Mesothelial cell of epicardium (in vitro differentiated cells): Measurements from ENCODE around the gene STXBP5. TPM values are rescaled to one million over a fixed set of nuclear protein-coding genes. Genes with fewer than 3 reads are reported as not detected.

Experiments
- DNase-seq, 2 experiments: peaks; one replicate each; pipeline ENCODE4 v3.0.0; 2021; ENCODE audit warnings: low spot score in 2 of 2; ENCODE audit not compliant: unreplicated experiment in 2 of 2
- H3K27ac Mint-ChIP-seq: 2 replicates; pipeline ENCODE4 v1.8.0; 2021; ENCODE audit warnings: mixed read lengths
- H3K27me3 Mint-ChIP-seq: 2 replicates; pipeline ENCODE4 v1.8.0; 2021; ENCODE audit warnings: low read depth, mixed read lengths
- H3K36me3 Mint-ChIP-seq: 2 replicates; pipeline ENCODE4 v1.8.0; 2021; ENCODE audit warnings: mixed read lengths
- H3K4me1 Mint-ChIP-seq: 2 replicates; pipeline ENCODE4 v1.8.0; 2021; ENCODE audit warnings: mixed read lengths
- H3K4me3 Mint-ChIP-seq: 2 replicates; pipeline ENCODE4 v1.8.0; 2021; ENCODE audit warnings: mild to moderate bottlenecking, moderate library complexity, mixed read lengths
- H3K9me3 Mint-ChIP-seq: 2 replicates; pipeline ENCODE4 v1.8.0; 2021; ENCODE audit warnings: mixed read lengths
- CTCF ChIP-seq: fragments of 200-600 bp; sonication (generic); IDR thresholded peaks from one replicate; pipeline ENCODE4 v1.5.0; 2021; ENCODE audit warnings: antibody characterized with exemption; ENCODE audit not compliant: unreplicated experiment
- total RNA-seq: library from RNA; stranded (reverse); gene quantifications from 3 replicates; pipeline ENCODE4 v1.2.1, GENCODE V29; 2021

The STXBP5 gene
- total RNA-seq, 1 donor from 2014 or later = 22.0 TPM

- no peak for DNase-seq
- Mint-ChIP-seq H3K27ac (no peak overlapping the region), H3K4me1 (peaks cover 5% of the 10 kb centered on the region), H3K36me3 (peaks cover 13% of the 10 kb centered on the region), H3K27me3 (no peaks in the 10 kb centered on the region), H3K9me3 (no peaks in the 10 kb centered on the region), H3K4me3 (no peak overlapping the region)
- TF ChIP-seq CTCF = no peak
Observed at GRCh38 chr6:147345902-147346301, 141.7 kb downstream of the STXBP5 start.

GRCh38 chr6:147347179-147347881 lies 143.1 kb downstream of the STXBP5 start:
- Mint-ChIP-seq H3K4me3 (no peak overlapping the region), H3K4me1 (peaks cover 5% of the 10 kb centered on the region), H3K27me3 (no peaks in the 10 kb centered on the region), H3K36me3 (peaks cover 8% of the 10 kb centered on the region), H3K9me3 (no peaks in the 10 kb centered on the region), H3K27ac (no peak overlapping the region)
- DNase-seq = no peak
- TF ChIP-seq CTCF = no peak

- DNase-seq = no peak
- TF ChIP-seq CTCF = no peak
- H3K27me3 Mint-ChIP-seq = no peaks in the 10 kb centered on the region
- peaks cover 5% of the 10 kb centered on the region for H3K4me1 Mint-ChIP-seq
- no peaks in the 10 kb centered on the region for H3K9me3 Mint-ChIP-seq
- H3K4me3 Mint-ChIP-seq = no peak overlapping the region
- H3K36me3 Mint-ChIP-seq = peaks cover 8% of the 10 kb centered on the region
- no peak overlapping the region for H3K27ac Mint-ChIP-seq
Observed at GRCh38 chr6:147347882-147348575, 143.8 kb downstream of the STXBP5 start.

- TF ChIP-seq CTCF = no peak
- Mint-ChIP-seq H3K9me3 (no peaks in the 10 kb centered on the region), H3K27me3 (no peaks in the 10 kb centered on the region), H3K27ac (no peak overlapping the region), H3K36me3 (peaks cover 32% of the 10 kb centered on the region), H3K4me3 (no peak overlapping the region), H3K4me1 (no peaks in the 10 kb centered on the region)
- DNase-seq = no peak
Observed at GRCh38 chr6:147361311-147361981, 157.2 kb downstream of the STXBP5 start.

GRCh38 chr6:147366290-147366689 lies 162.1 kb downstream of the STXBP5 start:
- no peak for DNase-seq
- Mint-ChIP-seq H3K9me3 (no peaks in the 10 kb centered on the region), H3K4me1 (peaks cover 1% of the 10 kb centered on the region), H3K27me3 (no peaks in the 10 kb centered on the region), H3K4me3 (no peak overlapping the region), H3K27ac (no peak overlapping the region), H3K36me3 (peaks cover 21% of the 10 kb centered on the region)
- TF ChIP-seq CTCF = no peak
